T-helper 2 cell treated with Interferon-gamma antibody and Interleukin-4, amounts not matched to agents 5 μg/mL and 100 μg/mL, for 36 hours (primary cell): ENCODE measurements around the gene TSSK3.
"Not testable (repeated sequence)": the region's sequence is repeated elsewhere in the genome, so short reads cannot be mapped to it uniquely, and the experiment has no call there.

ENCODE experiments used
- DNase-seq: peaks from one replicate; pipeline ENCODE4 v3.0.0; 2021; ENCODE audit warnings: low spot score
- H3K27ac Mint-ChIP-seq: one replicate; pipeline ENCODE4 v1.8.0; 2021; ENCODE audit warnings: mild to moderate bottlenecking, mixed read lengths
- H3K27me3 Mint-ChIP-seq: one replicate; pipeline ENCODE4 v1.8.0; 2021; ENCODE audit warnings: low read depth, mixed read lengths
- H3K36me3 Mint-ChIP-seq: one replicate; pipeline ENCODE4 v1.8.0; 2021; ENCODE audit warnings: low read depth, mixed read lengths
- H3K4me1 Mint-ChIP-seq: one replicate; pipeline ENCODE4 v1.8.0; 2021; ENCODE audit warnings: low read depth, mixed read lengths
- H3K4me3 Mint-ChIP-seq: one replicate; pipeline ENCODE4 v1.8.0; 2022; ENCODE audit warnings: mild to moderate bottlenecking, moderate library complexity, mixed read lengths
- H3K9me3 Mint-ChIP-seq: one replicate; pipeline ENCODE4 v1.8.0; 2021; ENCODE audit warnings: mixed read lengths

TSSK3 gene

GRCh38 chr1:32346532-32347157 is 15.7 kb upstream of the TSSK3 start:
- Mint-ChIP-seq H3K27me3 (peaks cover 8% of the 10 kb centered on the region), H3K9me3 (no peaks in the 10 kb centered on the region), H3K36me3 (no peaks in the 10 kb centered on the region), H3K4me1 (peaks cover 34% of the 10 kb centered on the region), H3K4me3 (no peak overlapping the region), H3K27ac (no peak overlapping the region)
- DNase-seq = no peak

- Mint-ChIP-seq H3K27ac (no peak overlapping the region), H3K4me3 (peak overlapping the region; percentile 56)
These were observed 13.1 kb upstream of the TSSK3 start for GRCh38 chr1:32349211-32349708.

GRCh38 chr1:32350785-32351398 is 11.4 kb upstream of the TSSK3 start:
- Mint-ChIP-seq H3K4me3 (peak overlapping the region; percentile 84), H3K27me3 (peaks cover 7% of the 10 kb centered on the region), H3K27ac (peak overlapping the region; percentile 72), H3K9me3 (no peaks in the 10 kb centered on the region), H3K4me1 (peaks cover 30% of the 10 kb centered on the region), H3K36me3 (no peaks in the 10 kb centered on the region)
- DNase-seq = no peak

More at GRCh38 chr1:32349211-32349708, 13.1 kb upstream of the TSSK3 start:
- Mint-ChIP-seq H3K27me3 (peaks cover 8% of the 10 kb centered on the region), H3K36me3 (no peaks in the 10 kb centered on the region), H3K9me3 (no peaks in the 10 kb centered on the region), H3K4me1 (peaks cover 30% of the 10 kb centered on the region)
- no peak for DNase-seq

- Mint-ChIP-seq H3K36me3 (no peaks in the 10 kb centered on the region), H3K9me3 (no peaks in the 10 kb centered on the region), H3K27ac (peak overlapping the region; percentile 72), H3K4me1 (peaks cover 30% of the 10 kb centered on the region), H3K4me3 (peak overlapping the region; percentile 84), H3K27me3 (peaks cover 5% of the 10 kb centered on the region)
- DNase-seq = peak; percentile 89
These were observed 10.7 kb upstream of the TSSK3 start for GRCh38 chr1:32351399-32352238.

GRCh38 chr1:32352239-32352745 is 10.0 kb upstream of the TSSK3 start:
- Mint-ChIP-seq H3K4me3 (peak overlapping the region; percentile 63), H3K4me1 (peaks cover 30% of the 10 kb centered on the region), H3K27ac (no peak overlapping the region)

GRCh38 chr1:32352831-32353383 is 9.4 kb upstream of the TSSK3 start:
- H3K27me3 Mint-ChIP-seq = peaks cover 5% of the 10 kb centered on the region
- H3K27ac Mint-ChIP-seq = no peak overlapping the region
- peaks cover 30% of the 10 kb centered on the region for H3K4me1 Mint-ChIP-seq
- H3K4me3 Mint-ChIP-seq = peak overlapping the region; percentile 63
- no peaks in the 10 kb centered on the region for H3K9me3 Mint-ChIP-seq
- DNase-seq = no peak
- no peaks in the 10 kb centered on the region for H3K36me3 Mint-ChIP-seq

More at GRCh38 chr1:32352239-32352745, 10.0 kb upstream of the TSSK3 start:
- DNase-seq = no peak
- H3K27me3 Mint-ChIP-seq = peaks cover 5% of the 10 kb centered on the region
- H3K36me3 Mint-ChIP-seq = no peaks in the 10 kb centered on the region
- H3K9me3 Mint-ChIP-seq = no peaks in the 10 kb centered on the region

GRCh38 chr1:32353431-32353830 is 8.9 kb upstream of the TSSK3 start:
- Mint-ChIP-seq H3K4me1 (peaks cover 26% of the 10 kb centered on the region), H3K27ac (no peak overlapping the region)

GRCh38 chr1:32353886-32354570 is 8.3 kb upstream of the TSSK3 start:
- no peaks in the 10 kb centered on the region for H3K9me3 Mint-ChIP-seq
- no peaks in the 10 kb centered on the region for H3K36me3 Mint-ChIP-seq
- no peak for DNase-seq
- H3K27me3 Mint-ChIP-seq = peaks cover 5% of the 10 kb centered on the region
- H3K4me3 Mint-ChIP-seq = peak overlapping the region; percentile 2
- H3K27ac Mint-ChIP-seq = no peak overlapping the region
- H3K4me1 Mint-ChIP-seq = peaks cover 22% of the 10 kb centered on the region

More at GRCh38 chr1:32353431-32353830, 8.9 kb upstream of the TSSK3 start:
- H3K36me3 Mint-ChIP-seq = no peaks in the 10 kb centered on the region
- DNase-seq = no peak
- peak overlapping the region; percentile 40 for H3K4me3 Mint-ChIP-seq
- H3K27me3 Mint-ChIP-seq = peaks cover 5% of the 10 kb centered on the region
- H3K9me3 Mint-ChIP-seq = no peaks in the 10 kb centered on the region

- not testable (repeated sequence) for H3K36me3 Mint-ChIP-seq, H3K27me3 Mint-ChIP-seq, H3K9me3 Mint-ChIP-seq, DNase-seq, H3K27ac Mint-ChIP-seq, H3K4me3 Mint-ChIP-seq
- H3K4me1 Mint-ChIP-seq = peaks cover 21% of the 10 kb centered on the region
These were observed 6.6 kb upstream of the TSSK3 start for GRCh38 chr1:32355778-32356177.

GRCh38 chr1:32356478-32356877 is 5.9 kb upstream of the TSSK3 start:
- Mint-ChIP-seq H3K9me3 (no peaks in the 10 kb centered on the region), H3K36me3 (peaks cover 5% of the 10 kb centered on the region), H3K27me3 (peaks cover 11% of the 10 kb centered on the region), H3K4me3 (no peak overlapping the region), H3K4me1 (peaks cover 22% of the 10 kb centered on the region), H3K27ac (no peak overlapping the region)
- no peak for DNase-seq

- Mint-ChIP-seq H3K27ac (no peak overlapping the region), H3K4me1 (peaks cover 22% of the 10 kb centered on the region), H3K4me3 (no peak overlapping the region), H3K36me3 (peaks cover 7% of the 10 kb centered on the region), H3K27me3 (peaks cover 13% of the 10 kb centered on the region), H3K9me3 (no peaks in the 10 kb centered on the region)
- DNase-seq = no peak
These were observed 4.7 kb upstream of the TSSK3 start for GRCh38 chr1:32357614-32358013.

- peaks cover 13% of the 10 kb centered on the region for H3K27me3 Mint-ChIP-seq
These were observed 3.9 kb upstream of the TSSK3 start for GRCh38 chr1:32358435-32358834.

GRCh38 chr1:32361308-32361673 is 1.0 kb upstream of the TSSK3 start:
- Mint-ChIP-seq H3K27me3 (peaks cover 11% of the 10 kb centered on the region), H3K36me3 (peaks cover 23% of the 10 kb centered on the region), H3K4me1 (peaks cover 16% of the 10 kb centered on the region), H3K9me3 (no peaks in the 10 kb centered on the region), H3K4me3 (no peak overlapping the region), H3K27ac (no peak overlapping the region)
- no peak for DNase-seq

More at GRCh38 chr1:32358435-32358834, 3.9 kb upstream of the TSSK3 start:
- no peak for DNase-seq
- peaks cover 21% of the 10 kb centered on the region for H3K4me1 Mint-ChIP-seq
- H3K4me3 Mint-ChIP-seq = no peak overlapping the region
- no peak overlapping the region for H3K27ac Mint-ChIP-seq
- peaks cover 11% of the 10 kb centered on the region for H3K36me3 Mint-ChIP-seq
- H3K9me3 Mint-ChIP-seq = no peaks in the 10 kb centered on the region
